Activated CD4-positive, alpha-beta T cell treated with anti-CD3 and anti-CD28 coated beads for 24 hours (primary cell): ENCODE data around the gene COL5A1.
"Not testable (repeated sequence)": the region's sequence is repeated elsewhere in the genome, so short reads cannot be mapped to it uniquely, and the experiment has no call there.

Source experiments
- DNase-seq, 2 donors: peaks; one replicate each; pipeline ENCODE4 v3.0.0-alpha.2; 2020; ENCODE audit warnings: low read depth in 2 of 2

COL5A1 gene

DNA sequence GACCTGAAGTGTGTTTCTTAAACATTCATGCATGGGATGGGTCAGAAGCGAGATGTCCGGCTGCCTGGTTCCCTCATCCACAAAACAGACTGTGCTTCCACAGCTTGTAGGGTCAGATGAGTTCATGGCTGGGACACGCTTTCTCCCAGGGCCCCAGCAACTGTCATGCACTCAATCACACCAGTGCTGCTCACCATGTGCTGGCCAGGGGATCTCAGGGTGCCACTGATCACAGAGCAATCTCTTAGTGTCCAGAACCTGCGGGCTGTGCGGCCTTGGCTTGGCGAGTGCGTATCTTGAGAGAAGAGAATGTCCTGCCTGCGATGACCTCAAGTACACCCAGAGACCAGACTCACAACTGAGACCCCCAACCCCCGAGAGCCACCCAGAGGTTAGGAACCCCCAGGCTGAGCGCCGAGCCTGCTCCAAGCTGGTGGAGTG is 213.0 kb downstream of the COL5A1 start:
- no peak for DNase-seq

GRCh38 chr9:134855231-134855899 is 213.8 kb downstream of the COL5A1 start:
- DNase-seq: no peak

- no peak for DNase-seq
Measured at GRCh38 chr9:134855900-134856377, 214.3 kb downstream of the COL5A1 start.

DNA sequence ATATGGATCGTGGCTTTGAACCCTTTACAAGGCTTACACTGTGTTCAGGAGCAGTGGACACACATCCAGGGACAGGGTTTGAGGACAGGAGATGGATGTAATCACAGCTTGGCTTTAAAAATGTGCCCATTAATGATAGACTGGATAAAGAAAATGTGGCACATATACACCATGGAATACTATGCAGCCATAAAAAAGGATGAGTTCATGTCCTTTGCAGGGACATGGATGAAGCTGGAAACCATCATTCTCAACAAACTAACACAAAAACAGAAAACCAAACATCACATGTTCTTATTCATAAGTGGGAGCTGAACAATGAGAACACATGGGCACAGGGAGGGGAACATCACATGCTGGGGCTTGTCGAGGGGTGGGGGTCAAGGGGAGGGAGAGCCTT is 215.8 kb downstream of the COL5A1 start:
- DNase-seq: not testable (repeated sequence)

DNA sequence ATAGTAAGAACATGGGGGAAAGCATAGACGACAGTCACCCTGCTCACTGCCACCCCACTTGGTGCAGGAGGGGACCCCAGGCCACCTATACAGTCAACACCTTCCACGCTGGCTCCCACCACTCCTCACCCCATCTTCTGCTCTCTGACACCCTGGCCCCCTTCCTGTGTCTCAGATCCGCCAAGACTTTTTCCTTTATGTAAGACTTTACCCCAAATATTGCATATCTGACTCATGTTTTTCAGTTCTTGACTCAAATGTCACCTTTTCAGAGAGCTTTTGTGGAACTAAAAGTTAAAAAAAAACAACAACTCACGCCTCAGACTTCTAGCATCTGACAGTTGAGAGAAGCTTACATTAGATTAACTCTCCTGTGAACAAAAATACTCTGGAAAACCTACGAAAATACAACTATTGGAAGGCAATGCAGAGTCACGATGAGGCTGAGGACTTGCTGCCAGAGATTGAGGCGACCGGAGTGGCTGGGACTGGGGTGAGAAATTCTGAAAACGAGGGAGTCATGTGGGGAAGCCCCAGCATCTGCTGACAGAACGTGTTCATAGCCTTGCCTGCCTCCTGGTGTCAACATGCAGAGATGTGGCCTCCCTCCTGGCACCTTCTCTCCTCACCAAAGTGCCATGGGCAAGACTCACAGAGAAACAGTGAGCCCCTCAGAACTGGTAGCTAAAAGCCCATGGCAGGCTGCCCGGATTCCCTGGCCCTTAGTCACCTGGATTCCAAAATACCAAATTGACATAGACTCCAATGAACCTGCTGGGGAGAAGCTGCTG is 216.6 kb downstream of the COL5A1 start:
- peak in 1 of 2 donors; percentile 29 for DNase-seq

DNA sequence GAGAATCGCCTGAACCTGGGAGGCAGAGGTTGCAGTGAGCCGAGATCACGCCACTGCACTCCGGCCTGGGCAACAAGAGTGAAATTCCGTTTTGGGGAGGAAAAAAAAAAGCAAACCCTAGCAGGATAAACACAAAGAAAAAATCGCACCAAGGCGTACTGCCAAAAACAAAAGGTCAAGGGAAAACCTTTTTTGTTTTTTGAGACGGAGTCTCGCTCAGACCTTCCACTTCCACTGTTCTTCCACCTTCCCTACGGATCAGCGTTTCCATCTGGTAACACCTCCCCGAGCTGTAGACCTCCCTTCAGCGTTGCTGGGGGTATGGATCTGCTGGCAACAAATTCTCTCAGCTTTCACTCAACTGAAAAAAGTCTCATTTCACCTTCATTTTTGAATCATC is 218.9 kb downstream of the COL5A1 start:
- DNase-seq: no peak

- DNase-seq: no peak
Measured at GRCh38 chr9:134861595-134862334, 220.2 kb downstream of the COL5A1 start.

GRCh38 chr9:134863306-134863902 is 221.8 kb downstream of the COL5A1 start:
- DNase-seq: no peak

GRCh38 chr9:134863941-134864820 is 222.6 kb downstream of the COL5A1 start:
- no peak for DNase-seq

DNA sequence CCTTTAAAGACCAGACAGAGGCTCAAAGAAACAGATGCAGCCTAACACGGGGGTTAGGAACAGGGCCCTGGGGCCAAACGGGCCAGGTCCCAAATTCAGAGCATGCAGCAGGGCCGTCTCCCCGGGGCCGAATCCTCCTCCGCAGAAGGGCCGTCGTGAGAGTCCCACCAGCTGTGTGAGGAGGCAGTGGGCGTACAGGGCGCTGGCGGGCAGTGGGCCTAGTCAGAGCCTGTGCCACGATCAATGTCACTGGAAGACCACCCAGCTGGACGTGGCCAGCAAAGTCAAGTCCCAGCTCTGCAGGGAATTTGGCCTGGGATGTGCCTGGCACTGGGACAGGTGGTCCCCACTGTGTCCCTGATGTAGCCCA is 223.2 kb downstream of the COL5A1 start:
- no peak for DNase-seq

GRCh38 chr9:134867917-134868750 is 226.5 kb downstream of the COL5A1 start:
- no peak for DNase-seq

GRCh38 chr9:134868751-134869553 is 227.3 kb downstream of the COL5A1 start:
- DNase-seq: no peak

GRCh38 chr9:134869554-134870300 is 228.1 kb downstream of the COL5A1 start:
- DNase-seq: no peak

GRCh38 chr9:134870301-134870694 is 228.7 kb downstream of the COL5A1 start:
- DNase-seq: no peak

DNA sequence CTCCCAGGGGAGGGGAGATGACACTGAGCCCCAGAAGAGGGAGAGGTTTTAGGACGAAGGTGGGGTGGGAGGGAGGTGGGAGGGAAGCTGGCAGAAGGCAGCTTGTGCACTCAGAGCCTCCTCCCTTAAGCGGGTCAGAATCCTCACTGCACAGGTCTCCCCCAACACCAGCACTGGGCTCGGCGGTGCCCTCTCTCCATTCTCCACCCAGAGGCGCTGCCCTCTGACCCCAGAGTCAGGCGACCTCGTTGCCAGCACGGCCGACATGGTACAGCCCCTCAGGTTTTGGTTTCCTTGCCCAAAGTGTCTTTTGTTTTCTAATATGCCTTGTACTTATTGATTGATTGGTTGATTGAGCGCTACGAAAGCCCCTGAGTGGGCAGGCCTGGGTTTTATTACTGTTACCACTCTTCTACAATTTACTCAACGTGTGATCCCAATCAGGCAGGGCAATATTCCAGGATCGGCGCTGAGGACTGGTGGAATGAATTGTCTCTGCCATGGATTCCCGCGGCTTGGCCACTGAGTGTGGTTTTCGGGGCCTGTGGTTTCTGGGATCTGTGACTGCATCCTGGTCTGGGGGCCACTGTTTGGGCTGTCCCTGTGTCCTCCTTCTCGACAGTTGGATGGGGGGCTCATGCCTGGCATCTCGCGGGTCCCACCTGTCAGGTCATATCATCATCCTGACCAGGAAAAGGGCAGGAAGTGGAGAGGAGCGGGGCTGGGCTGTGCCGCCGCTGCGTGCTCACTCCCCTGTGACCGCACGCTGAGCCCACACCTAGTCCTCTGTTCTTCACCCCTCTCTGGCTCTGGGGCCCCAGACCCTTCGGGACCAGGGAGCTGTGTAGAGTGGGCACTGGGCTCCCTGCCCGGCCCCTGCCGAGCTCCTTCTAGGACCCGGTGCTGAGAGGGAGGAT is 229.4 kb downstream of the COL5A1 start:
- DNase-seq: no peak

DNA sequence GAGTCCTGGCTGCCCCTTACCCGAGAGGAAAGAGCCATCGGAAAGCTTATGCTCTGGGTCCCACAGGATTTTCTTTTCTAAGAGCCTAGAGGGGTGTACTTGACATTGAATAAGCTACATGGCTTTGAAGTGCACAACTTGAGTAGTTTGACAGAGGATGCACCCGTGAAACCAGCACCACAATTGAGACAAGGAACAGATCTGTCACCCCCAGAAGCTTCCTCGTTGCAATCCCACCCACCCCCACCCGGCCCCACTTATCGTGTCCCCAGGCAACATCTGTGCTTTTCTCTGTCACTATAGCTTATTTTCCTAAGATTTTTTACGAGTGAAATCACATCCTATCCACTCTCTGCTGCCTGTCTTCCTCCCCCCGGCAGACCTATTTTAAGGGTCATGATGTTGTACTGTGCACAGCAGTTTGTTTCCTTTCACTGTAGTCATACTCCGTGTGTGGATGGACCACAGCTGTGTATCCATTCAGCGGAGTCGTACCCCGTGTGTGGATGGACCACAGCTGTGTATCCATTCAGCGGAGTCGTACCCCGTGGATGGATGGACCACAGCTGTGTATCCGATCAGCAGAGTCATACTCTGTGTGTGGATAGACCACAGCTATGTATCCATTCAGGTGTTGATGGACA is 230.2 kb downstream of the COL5A1 start:
- DNase-seq: no peak
